Body of pancreas (tissue), 4 donors: ENCODE measurements around the gene ALDH1A1. TPM values are rescaled to one million over a fixed set of nuclear protein-coding genes. Genes with fewer than 3 reads are reported as not detected.

Experiments
- ATAC-seq: fragments of 150-250 bp; one replicate; pipeline ENCODE4 v1.9.1; 2016
- DNase-seq, 4 donors: peaks; one replicate each; pipeline ENCODE4 v3.0.0-alpha.2; 2019
- H3K27ac ChIP-seq, 4 donors: fragments of 200-600 bp; sonication (generic); 1 replicate in 3 of 4; 2 replicates in 1 of 4; pipeline versions ENCODE4 v1.5.1 to v1.6.1; 2016 to 2019; ENCODE audit warnings: mild to moderate bottlenecking in 1 of 4, mixed read lengths in 1 of 4, moderate library complexity in 1 of 4
- H3K27me3 ChIP-seq, 2 donors: fragments of 200-600 bp; sonication (generic); one replicate each; pipeline ENCODE4 v1.6.0; 2016; ENCODE audit warnings: mild to moderate bottlenecking in 1 of 2
- H3K36me3 ChIP-seq, 2 donors: fragments of 200-600 bp; sonication (generic); replicated peaks in 1 of 2; 2 replicates each; pipeline ENCODE4 v1.5.1; 2016; ENCODE audit warnings: low read depth in 2 of 2; ENCODE audit not compliant: insufficient read depth in 1 of 2
- H3K4me1 ChIP-seq: fragments of 200-600 bp; sonication (generic); one replicate; pipeline ENCODE4 v1.6.0; 2016
- H3K4me3 ChIP-seq, 2 donors: fragments of 200-600 bp; sonication (generic); 1 replicate in 1 of 2; 2 replicates in 1 of 2; pipeline ENCODE4 v1.5.1; 2016 to 2019
- H3K9me3 ChIP-seq, 3 donors: fragments of 200-600 bp; sonication (generic); 1 replicate in 2 of 3; 2 replicates in 1 of 3; pipeline ENCODE4 v1.5.1; 2016
- CTCF ChIP-seq, 7 experiments: fragments of 450-650 bp in 4 of 7; fragments of 200-600 bp in 3 of 7; sonication (generic) in 3 of 7; IDR thresholded peaks; one replicate each; pipeline ENCODE4 v1.5.1; 2016 to 2019; ENCODE audit warnings: antibody characterized with exemption in 7 of 7
- POLR2A ChIP-seq, 3 donors: fragments of 450-650 bp; IDR thresholded peaks; one replicate each; pipeline ENCODE4 v1.6.1; 2016; ENCODE audit warnings: antibody characterized with exemption in 3 of 3, mild to moderate bottlenecking in 2 of 3
- WGBS, 2 donors: methylation state at CpG; one replicate each; pipeline ENCODE4 v1.1.5; 2017; 5-methylcytosine and 5-hydroxymethylcytosine counted together
- intact Hi-C: fragments of 100-400 bp; cut with DNase I; formaldehyde crosslinking; loops from one replicate; pipeline ENCODE4 v1.15.1; 2023
- total RNA-seq, 2 donors: library from RNA; depleted of rRNA; stranded (reverse); fragments of >200 nt; gene quantifications; one replicate each; pipeline ENCODE4 v1.1.0, GENCODE V29; 2016

Gene ALDH1A1
- total RNA-seq, 2 donors from 2014 or later: 87.7 to 184 TPM

GRCh38 chr9:72855890-72856523 is 96.8 kb downstream of the ALDH1A1 start:
- Histone ChIP-seq H3K4me3 (no peak overlapping the region), H3K9me3 (no peaks in the 10 kb centered on the region), H3K36me3 (no peaks in the 10 kb centered on the region), H3K4me1 (peaks cover 21% of the 10 kb centered on the region), H3K27me3 (no peaks in the 10 kb centered on the region), H3K27ac (no peak overlapping the region)
- ATAC-seq (no peak), DNase-seq (no peak)
- WGBS, 2 donors: 74 to 84% methylated on average over 5 of the region's 5 CpGs
- no peak for TF ChIP-seq CTCF (IDR thresholded peaks at IDR 0.05)
- TF ChIP-seq POLR2A (IDR thresholded peaks at IDR 0.05): no peak
- intact Hi-C loops: no loop called here

GRCh38 chr9:72855321-72855720 is 97.5 kb downstream of the ALDH1A1 start:
- ATAC-seq (no peak), DNase-seq (no peak)
- H3K4me3 ChIP-seq: no peak overlapping the region
- TF ChIP-seq POLR2A (IDR thresholded peaks at IDR 0.05) (no peak), CTCF (IDR thresholded peaks at IDR 0.05) (no peak)
- H3K36me3 ChIP-seq: no peaks in the 10 kb centered on the region
- H3K27ac ChIP-seq: no peak overlapping the region
- H3K9me3 ChIP-seq: no peaks in the 10 kb centered on the region
- no peaks in the 10 kb centered on the region for H3K27me3 ChIP-seq
- 96 to 100% methylated on average over 1 of the region's 1 CpG for WGBS, 2 donors
- intact Hi-C loops: no loop called here
- peaks cover 21% of the 10 kb centered on the region for H3K4me1 ChIP-seq

Other genes with a start within 250 kb of the ALDH1A1 start
- 10 to 100 TPM; 37.9 to 44.8 TPM for gene ANXA1, start 198.8 kb upstream of the ALDH1A1 start, total RNA-seq